ENCODE results near the gene BTBD16. TPM values are rescaled to one million over a fixed set of nuclear protein-coding genes. Genes with fewer than 3 reads are reported as not detected.

Gene BTBD16
- total and polyA plus RNA-seq, 2 of the 13 experiments (the other 11 are each of a cell fraction or from before 2014, with no cell fraction given), result 5.0 to 11.9 TPM

DNA sequence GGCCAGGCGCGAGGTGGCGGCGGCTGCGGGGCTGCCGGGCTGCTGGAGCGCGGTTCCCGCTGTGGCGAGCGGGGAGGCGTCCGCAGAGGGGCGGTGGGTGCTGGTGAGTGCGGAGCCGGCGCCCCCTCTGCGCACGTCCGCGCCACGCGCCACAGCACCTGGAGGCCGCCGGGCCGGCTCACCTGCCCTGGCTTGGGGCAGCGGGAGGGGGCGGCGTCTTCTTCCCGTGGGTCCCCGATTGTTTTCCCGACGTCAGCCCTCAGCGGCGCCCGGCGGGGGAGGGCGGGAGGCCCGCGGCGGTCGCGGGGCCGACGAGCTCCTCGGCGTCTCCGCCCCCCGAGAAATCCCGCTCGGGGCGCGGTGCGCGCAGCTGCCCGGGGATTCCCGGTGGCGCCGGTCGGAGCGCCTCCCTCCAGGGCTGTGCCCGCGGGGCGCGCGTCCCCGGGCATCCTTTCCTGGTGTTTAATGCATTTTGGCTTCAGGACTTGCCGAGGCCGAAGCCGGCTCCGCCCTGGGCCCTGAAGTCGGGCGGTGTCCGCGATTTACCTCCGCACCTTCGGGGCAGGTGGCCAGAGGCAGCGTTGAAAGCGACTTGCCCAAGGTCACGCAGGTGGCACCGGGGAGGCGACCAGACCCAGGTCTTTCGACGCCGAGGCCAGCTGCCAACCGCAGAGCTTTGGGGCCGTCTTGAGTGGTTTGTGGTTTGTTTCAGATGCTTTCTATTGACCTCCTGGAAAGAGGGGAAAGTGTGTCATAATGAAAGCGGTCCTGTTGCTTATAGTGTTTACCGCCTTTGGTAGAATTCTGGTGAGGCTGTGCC lies 104.0 kb downstream of the BTBD16 start (continued):
- TF ChIP-seq, protein P1, sequence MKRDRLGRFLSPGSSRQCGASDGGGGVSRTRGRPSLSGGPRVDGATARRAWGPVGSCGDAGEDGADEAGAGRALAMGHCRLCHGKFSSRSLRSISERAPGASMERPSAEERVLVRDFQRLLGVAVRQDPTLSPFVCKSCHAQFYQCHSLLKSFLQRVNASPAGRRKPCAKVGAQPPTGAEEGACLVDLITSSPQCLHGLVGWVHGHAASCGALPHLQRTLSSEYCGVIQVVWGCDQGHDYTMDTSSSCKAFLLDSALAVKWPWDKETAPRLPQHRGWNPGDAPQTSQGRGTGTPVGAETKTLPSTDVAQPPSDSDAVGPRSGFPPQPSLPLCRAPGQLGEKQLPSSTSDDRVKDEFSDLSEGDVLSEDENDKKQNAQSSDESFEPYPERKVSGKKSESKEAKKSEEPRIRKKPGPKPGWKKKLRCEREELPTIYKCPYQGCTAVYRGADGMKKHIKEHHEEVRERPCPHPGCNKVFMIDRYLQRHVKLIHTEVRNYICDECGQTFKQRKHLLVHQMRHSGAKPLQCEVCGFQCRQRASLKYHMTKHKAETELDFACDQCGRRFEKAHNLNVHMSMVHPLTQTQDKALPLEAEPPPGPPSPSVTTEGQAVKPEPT (CRISPR knock-in tag; IDR thresholded peaks at IDR 0.05; ENCODE audit: low read depth), result no peak
- no peak for TF ChIP-seq ZSCAN22 (CRISPR knock-in tag; IDR thresholded peaks at IDR 0.05)
- no peak for TF ChIP-seq NFE2 (CRISPR knock-in tag; IDR thresholded peaks at IDR 0.05)
- TF ChIP-seq, protein P2, sequence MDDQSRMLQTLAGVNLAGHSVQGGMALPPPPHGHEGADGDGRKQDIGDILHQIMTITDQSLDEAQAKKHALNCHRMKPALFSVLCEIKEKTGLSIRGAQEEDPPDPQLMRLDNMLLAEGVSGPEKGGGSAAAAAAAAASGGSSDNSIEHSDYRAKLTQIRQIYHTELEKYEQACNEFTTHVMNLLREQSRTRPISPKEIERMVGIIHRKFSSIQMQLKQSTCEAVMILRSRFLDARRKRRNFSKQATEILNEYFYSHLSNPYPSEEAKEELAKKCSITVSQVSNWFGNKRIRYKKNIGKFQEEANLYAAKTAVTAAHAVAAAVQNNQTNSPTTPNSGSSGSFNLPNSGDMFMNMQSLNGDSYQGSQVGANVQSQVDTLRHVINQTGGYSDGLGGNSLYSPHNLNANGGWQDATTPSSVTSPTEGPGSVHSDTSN (CRISPR knock-in tag; IDR thresholded peaks at IDR 0.05; ENCODE audit: borderline replicate concordance), result no peak
- TF ChIP-seq ZNF598 (CRISPR knock-in tag; IDR thresholded peaks at IDR 0.05; ENCODE audit: borderline replicate concordance), result no peak
- TF ChIP-seq NR2F1 (CRISPR knock-in tag; IDR thresholded peaks at IDR 0.05), result no peak
- no peak for TF ChIP-seq TCF12 (IDR thresholded peaks at IDR 0.05)
- 0 out of 2 replicates have a peak, but pooled peaks have one; percentile 8 for TF ChIP-seq TCF12 (CRISPR knock-in tag; IDR thresholded peaks at IDR 0.05)
- TF ChIP-seq, protein P3, sequence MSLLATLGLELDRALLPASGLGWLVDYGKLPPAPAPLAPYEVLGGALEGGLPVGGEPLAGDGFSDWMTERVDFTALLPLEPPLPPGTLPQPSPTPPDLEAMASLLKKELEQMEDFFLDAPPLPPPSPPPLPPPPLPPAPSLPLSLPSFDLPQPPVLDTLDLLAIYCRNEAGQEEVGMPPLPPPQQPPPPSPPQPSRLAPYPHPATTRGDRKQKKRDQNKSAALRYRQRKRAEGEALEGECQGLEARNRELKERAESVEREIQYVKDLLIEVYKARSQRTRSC (CRISPR knock-in tag; IDR thresholded peaks at IDR 0.05; ENCODE audit: low read depth), result no peak
- peak; percentile 80; the same call in 1 of the 2 replicates for TF ChIP-seq ARNT2 (CRISPR knock-in tag; IDR thresholded peaks at IDR 0.05; ENCODE audit: low read depth)
- TF ChIP-seq, protein P4, sequence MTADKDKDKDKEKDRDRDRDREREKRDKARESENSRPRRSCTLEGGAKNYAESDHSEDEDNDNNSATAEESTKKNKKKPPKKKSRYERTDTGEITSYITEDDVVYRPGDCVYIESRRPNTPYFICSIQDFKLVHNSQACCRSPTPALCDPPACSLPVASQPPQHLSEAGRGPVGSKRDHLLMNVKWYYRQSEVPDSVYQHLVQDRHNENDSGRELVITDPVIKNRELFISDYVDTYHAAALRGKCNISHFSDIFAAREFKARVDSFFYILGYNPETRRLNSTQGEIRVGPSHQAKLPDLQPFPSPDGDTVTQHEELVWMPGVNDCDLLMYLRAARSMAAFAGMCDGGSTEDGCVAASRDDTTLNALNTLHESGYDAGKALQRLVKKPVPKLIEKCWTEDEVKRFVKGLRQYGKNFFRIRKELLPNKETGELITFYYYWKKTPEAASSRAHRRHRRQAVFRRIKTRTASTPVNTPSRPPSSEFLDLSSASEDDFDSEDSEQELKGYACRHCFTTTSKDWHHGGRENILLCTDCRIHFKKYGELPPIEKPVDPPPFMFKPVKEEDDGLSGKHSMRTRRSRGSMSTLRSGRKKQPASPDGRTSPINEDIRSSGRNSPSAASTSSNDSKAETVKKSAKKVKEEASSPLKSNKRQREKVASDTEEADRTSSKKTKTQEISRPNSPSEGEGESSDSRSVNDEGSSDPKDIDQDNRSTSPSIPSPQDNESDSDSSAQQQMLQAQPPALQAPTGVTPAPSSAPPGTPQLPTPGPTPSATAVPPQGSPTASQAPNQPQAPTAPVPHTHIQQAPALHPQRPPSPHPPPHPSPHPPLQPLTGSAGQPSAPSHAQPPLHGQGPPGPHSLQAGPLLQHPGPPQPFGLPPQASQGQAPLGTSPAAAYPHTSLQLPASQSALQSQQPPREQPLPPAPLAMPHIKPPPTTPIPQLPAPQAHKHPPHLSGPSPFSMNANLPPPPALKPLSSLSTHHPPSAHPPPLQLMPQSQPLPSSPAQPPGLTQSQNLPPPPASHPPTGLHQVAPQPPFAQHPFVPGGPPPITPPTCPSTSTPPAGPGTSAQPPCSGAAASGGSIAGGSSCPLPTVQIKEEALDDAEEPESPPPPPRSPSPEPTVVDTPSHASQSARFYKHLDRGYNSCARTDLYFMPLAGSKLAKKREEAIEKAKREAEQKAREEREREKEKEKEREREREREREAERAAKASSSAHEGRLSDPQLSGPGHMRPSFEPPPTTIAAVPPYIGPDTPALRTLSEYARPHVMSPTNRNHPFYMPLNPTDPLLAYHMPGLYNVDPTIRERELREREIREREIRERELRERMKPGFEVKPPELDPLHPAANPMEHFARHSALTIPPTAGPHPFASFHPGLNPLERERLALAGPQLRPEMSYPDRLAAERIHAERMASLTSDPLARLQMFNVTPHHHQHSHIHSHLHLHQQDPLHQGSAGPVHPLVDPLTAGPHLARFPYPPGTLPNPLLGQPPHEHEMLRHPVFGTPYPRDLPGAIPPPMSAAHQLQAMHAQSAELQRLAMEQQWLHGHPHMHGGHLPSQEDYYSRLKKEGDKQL (CRISPR knock-in tag; IDR thresholded peaks at IDR 0.05; ENCODE audit: low read depth), result no peak
- TF ChIP-seq ZNF224 (CRISPR knock-in tag; IDR thresholded peaks at IDR 0.05), result no peak
- TF ChIP-seq CENPT (CRISPR knock-in tag; IDR thresholded peaks at IDR 0.05; ENCODE audit: low read depth), result no peak
- TF ChIP-seq, protein P5, sequence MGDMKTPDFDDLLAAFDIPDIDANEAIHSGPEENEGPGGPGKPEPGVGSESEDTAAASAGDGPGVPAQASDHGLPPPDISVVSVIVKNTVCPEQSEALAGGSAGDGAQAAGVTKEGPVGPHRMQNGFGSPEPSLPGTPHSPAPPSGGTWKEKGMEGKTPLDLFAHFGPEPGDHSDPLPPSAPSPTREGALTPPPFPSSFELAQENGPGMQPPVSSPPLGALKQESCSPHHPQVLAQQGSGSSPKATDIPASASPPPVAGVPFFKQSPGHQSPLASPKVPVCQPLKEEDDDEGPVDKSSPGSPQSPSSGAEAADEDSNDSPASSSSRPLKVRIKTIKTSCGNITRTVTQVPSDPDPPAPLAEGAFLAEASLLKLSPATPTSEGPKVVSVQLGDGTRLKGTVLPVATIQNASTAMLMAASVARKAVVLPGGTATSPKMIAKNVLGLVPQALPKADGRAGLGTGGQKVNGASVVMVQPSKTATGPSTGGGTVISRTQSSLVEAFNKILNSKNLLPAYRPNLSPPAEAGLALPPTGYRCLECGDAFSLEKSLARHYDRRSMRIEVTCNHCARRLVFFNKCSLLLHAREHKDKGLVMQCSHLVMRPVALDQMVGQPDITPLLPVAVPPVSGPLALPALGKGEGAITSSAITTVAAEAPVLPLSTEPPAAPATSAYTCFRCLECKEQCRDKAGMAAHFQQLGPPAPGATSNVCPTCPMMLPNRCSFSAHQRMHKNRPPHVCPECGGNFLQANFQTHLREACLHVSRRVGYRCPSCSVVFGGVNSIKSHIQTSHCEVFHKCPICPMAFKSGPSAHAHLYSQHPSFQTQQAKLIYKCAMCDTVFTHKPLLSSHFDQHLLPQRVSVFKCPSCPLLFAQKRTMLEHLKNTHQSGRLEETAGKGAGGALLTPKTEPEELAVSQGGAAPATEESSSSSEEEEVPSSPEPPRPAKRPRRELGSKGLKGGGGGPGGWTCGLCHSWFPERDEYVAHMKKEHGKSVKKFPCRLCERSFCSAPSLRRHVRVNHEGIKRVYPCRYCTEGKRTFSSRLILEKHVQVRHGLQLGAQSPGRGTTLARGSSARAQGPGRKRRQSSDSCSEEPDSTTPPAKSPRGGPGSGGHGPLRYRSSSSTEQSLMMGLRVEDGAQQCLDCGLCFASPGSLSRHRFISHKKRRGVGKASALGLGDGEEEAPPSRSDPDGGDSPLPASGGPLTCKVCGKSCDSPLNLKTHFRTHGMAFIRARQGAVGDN (CRISPR knock-in tag; IDR thresholded peaks at IDR 0.05), result peak; percentile 80

Measured in HepG2 (cell line).